IPS-NIHi7 (cell line): ENCODE results near the gene CISD2.
A peak's percentile ranks its signal among the peaks of the same experiment; 100 is the strongest.
"Not testable (repeated sequence)": the region's sequence is repeated elsewhere in the genome, so short reads cannot be mapped to it uniquely, and the experiment has no call there.

Source experiments
- DNase-seq: peaks from one replicate; pipeline ENCODE4 v3.0.0; 2012; ENCODE audit warnings: mixed read lengths; ENCODE audit errors: extremely low spot score

The CISD2 gene

GRCh38 chr4:102849579-102850104 is 19.1 kb upstream of the CISD2 start:
- DNase-seq, result no peak

GRCh38 chr4:102850370-102850769 is 18.4 kb upstream of the CISD2 start:
- DNase-seq, result no peak

- DNase-seq, result no peak
Observed at GRCh38 chr4:102858828-102859464, 9.8 kb upstream of the CISD2 start.

GRCh38 chr4:102860611-102861324 is 8.0 kb upstream of the CISD2 start:
- no peak for DNase-seq

- no peak for DNase-seq
Observed at GRCh38 chr4:102862016-102862415, 6.8 kb upstream of the CISD2 start.

- DNase-seq, result no peak
Observed at GRCh38 chr4:102862747-102863146, 6.0 kb upstream of the CISD2 start.

GRCh38 chr4:102865327-102865726 is 3.5 kb upstream of the CISD2 start:
- DNase-seq, result not testable (repeated sequence)

- DNase-seq, result no peak
Observed at GRCh38 chr4:102867278-102868152, 1.3 kb upstream of the CISD2 start.

- DNase-seq, result no peak
Observed at GRCh38 chr4:102868153-102868780, 525 bp upstream of the CISD2 start.

GRCh38 chr4:102869569-102870197 is 891 bp downstream of the CISD2 start:
- DNase-seq, result no peak

- DNase-seq, result no peak
Observed at GRCh38 chr4:102871772-102872171, 3.0 kb downstream of the CISD2 start.

GRCh38 chr4:102877477-102878106 is 8.8 kb downstream of the CISD2 start:
- DNase-seq, result not testable (repeated sequence)

- not testable (repeated sequence) for DNase-seq
Observed at GRCh38 chr4:102878349-102878748, 9.6 kb downstream of the CISD2 start.

GRCh38 chr4:102878901-102879300 is 10.1 kb downstream of the CISD2 start:
- DNase-seq, result no peak

- DNase-seq, result no peak
Observed at GRCh38 chr4:102881343-102881742, 12.6 kb downstream of the CISD2 start.

- no peak for DNase-seq
Observed at GRCh38 chr4:102883278-102883677, 14.5 kb downstream of the CISD2 start.

- DNase-seq, result peak; percentile 12
Observed at GRCh38 chr4:102888570-102888969, 19.8 kb downstream of the CISD2 start.

- DNase-seq, result not testable (repeated sequence)
Observed at GRCh38 chr4:102889866-102890265, 21.1 kb downstream of the CISD2 start.

GRCh38 chr4:102896547-102896946 is 27.8 kb downstream of the CISD2 start:
- not testable (repeated sequence) for DNase-seq

- DNase-seq, result not testable (repeated sequence)
Observed at GRCh38 chr4:102897610-102898009, 28.8 kb downstream of the CISD2 start.

GRCh38 chr4:102901804-102902203 is 33.0 kb downstream of the CISD2 start:
- DNase-seq, result no peak
